BJ (cell line): ENCODE results near the gene SLC2A6. TPM values are rescaled to one million over a fixed set of nuclear protein-coding genes. Genes with fewer than 3 reads are reported as not detected.
A peak's percentile ranks its signal among the peaks of the same experiment; 100 is the strongest.

Experiments used
- CTCF ChIA-PET: fragments of 350-600 bp; formaldehyde crosslinking; extraction: SDS; loops from one replicate; lab custom pipeline; 2021; ENCODE audit warnings: antibody characterized with exemption, inconsistent platforms; lab: Yijun Ruan, JAX
- POLR2A ChIA-PET: fragments of 300-600 bp; sonication (Branson Sonifier 250); formaldehyde crosslinking; extraction: SDS; loops from one replicate; lab custom pipeline; 2021; ENCODE audit warnings: antibody characterized with exemption; lab: Charles Lee
- DNase-seq: peaks from one replicate; pipeline ENCODE4 v3.0.0-alpha.2; 2011; ENCODE audit warnings: low read depth
- H3K27me3 ChIP-seq: 2 replicates; pipeline ENCODE4 v1.6.0; 2011; ENCODE audit warnings: low read length; ENCODE audit not compliant: control insufficient read depth, insufficient read depth
- H3K36me3 ChIP-seq: 2 replicates; pipeline ENCODE4 v1.5.1; 2011; ENCODE audit warnings: low read length; ENCODE audit not compliant: control insufficient read depth, insufficient read depth
- H3K4me3 ChIP-seq: 2 replicates; pipeline ENCODE4 v1.5.1; 2011; ENCODE audit warnings: low read depth, mild to moderate bottlenecking, control low read depth, low read length
- CTCF ChIP-seq: IDR thresholded peaks from 2 replicates; pipeline ENCODE4 v1.5.1; 2011; ENCODE audit warnings: low read depth, mild to moderate bottlenecking, control low read depth, inconsistent platforms, low read length, moderate library complexity; ENCODE audit not compliant: insufficient read depth
- polyA minus RNA-seq: library from RNA; depleted of rRNA, polyadenylated mRNA; stranded (reverse); fragments of >200 nt; gene quantifications from 2 replicates; pipeline ENCODE4 v1.2.3, GENCODE V29; 2011; rRNA and poly(A)+ RNA removed
- polyA plus RNA-seq: library from polyadenylated mRNA; depleted of rRNA; stranded (reverse); fragments of >200 nt; gene quantifications from 2 replicates; pipeline ENCODE4 v1.2.3, GENCODE V29; 2011; rRNA removed

The SLC2A6 gene, protein sequence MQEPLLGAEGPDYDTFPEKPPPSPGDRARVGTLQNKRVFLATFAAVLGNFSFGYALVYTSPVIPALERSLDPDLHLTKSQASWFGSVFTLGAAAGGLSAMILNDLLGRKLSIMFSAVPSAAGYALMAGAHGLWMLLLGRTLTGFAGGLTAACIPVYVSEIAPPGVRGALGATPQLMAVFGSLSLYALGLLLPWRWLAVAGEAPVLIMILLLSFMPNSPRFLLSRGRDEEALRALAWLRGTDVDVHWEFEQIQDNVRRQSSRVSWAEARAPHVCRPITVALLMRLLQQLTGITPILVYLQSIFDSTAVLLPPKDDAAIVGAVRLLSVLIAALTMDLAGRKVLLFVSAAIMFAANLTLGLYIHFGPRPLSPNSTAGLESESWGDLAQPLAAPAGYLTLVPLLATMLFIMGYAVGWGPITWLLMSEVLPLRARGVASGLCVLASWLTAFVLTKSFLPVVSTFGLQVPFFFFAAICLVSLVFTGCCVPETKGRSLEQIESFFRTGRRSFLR
- polyA plus RNA-seq (5.1 and 9.0 TPM in 2 replicates), polyA minus RNA-seq (3.5 and 4.3 TPM in 2 replicates)

DNA sequence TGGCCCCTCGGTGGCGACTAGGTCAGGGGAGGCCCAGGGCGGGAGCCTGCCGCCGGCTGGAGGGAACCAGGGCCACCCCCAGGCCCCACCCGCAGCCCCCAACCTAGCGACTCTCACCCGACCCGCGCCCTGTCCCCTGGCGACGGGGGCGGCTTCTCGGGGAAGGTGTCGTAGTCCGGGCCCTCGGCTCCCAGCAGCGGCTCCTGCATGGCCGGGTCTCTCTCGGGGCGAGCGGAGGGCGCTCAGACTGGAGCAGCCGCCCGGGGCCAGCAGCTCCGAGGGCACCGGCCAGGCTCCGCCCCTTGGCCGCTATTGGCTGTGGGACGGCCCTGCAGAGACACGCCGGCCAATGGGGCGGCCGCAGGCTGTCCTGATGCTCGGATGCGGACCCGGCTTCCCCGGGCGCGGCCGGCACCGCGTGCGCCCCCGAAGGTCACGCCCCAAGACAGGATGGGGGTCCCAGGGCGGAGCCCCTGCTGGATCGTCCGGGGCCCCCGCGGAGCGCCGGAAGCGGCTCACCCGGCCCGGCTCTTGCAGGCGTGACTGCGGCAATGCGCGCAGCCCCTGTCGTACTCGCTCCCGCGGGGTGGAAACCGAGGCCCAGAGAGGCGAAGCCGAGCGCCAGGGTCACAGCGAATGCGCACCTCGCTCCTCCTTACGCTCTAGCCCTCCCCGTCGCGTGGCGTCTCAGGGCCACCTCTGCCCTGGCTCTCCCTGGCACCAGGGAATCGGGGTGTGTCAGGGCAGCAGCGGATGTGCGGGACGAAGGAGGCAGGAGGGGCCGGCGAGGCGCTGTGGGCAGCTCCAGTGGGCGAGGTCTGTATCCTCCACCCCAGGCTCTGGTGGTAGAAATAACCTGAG is at the start of gene SLC2A6:
Gene SLC2A6, minus strand, starts transcription at position 249 of the 861 bp plus-strand sequence. Its CDS starts 40 bp downstream, at position 209.
- CTCF ChIA-PET = interaction anchor here (0.6 to 2.1 kb wide), 4 partner anchors 12 to 293 kb away, joined by 3 to 7 read pairs (median 3); no protein-coding TSS in a partner anchor
- DNase-seq = peak; percentile 16
- Histone ChIP-seq H3K4me3 (peak within 1 kb of the TSS; percentile 63), H3K36me3 (peaks cover 5% of the 10 kb centered on the region), H3K27me3 (0 out of 2 replicates have a peak, but pooled peaks cover 1% of the 10 kb centered on the region)
- no peak for TF ChIP-seq CTCF
- POLR2A ChIA-PET = no interaction called here

GRCh38 chr9:133528001-133528875 is 49.3 kb upstream of the SLC2A6 start:
- no peak overlapping the region for H3K4me3 ChIP-seq
- no peak for TF ChIP-seq CTCF
- H3K27me3 ChIP-seq = peaks cover 29% of the 10 kb centered on the region
- CTCF ChIA-PET = interaction anchor here (1.1 kb wide), 2 partner anchors 42 to 81 kb away, joined by 3 to 4 read pairs; partner anchors contain the start of gene FAM163B
- H3K36me3 ChIP-seq = no peaks in the 10 kb centered on the region
- POLR2A ChIA-PET = no interaction called here
- DNase-seq = no peak

DNA sequence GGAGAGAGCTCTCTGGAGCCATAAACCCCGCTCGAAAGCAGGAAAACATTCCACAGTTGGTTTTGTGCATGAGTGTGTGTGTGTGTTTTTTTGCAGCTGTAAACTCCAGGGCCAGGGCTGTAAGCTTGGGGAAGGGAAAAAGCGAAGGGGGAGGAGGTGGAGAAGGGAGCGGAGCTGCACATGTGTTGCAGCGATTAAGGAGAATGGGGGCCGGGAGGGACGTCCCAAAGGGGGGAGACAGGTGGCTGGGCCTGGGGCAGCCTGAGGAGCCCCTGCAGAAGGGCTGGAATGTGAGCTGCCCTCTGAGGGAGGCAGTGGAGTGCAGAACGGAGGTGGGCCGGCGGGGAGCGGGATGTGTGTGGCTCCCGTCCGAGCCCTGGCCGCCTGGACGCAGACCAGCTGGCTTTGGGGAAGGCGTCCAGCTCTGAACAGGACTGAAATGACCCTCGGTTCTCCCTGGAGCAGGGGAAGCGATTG is 48.6 kb upstream of the SLC2A6 start:
- Histone ChIP-seq H3K27me3 (peaks cover 25% of the 10 kb centered on the region), H3K4me3 (no peak overlapping the region)

More for the DNA sequence above, 48.6 kb upstream of the SLC2A6 start:
- ChIA-PET POLR2A (no interaction called here), CTCF (interaction anchor here (1.1 kb wide), 1 partner anchor 41 kb away, joined by 3 read pairs; no protein-coding TSS in a partner anchor)
- H3K36me3 ChIP-seq = no peaks in the 10 kb centered on the region
- no peak for DNase-seq
- TF ChIP-seq CTCF = no peak
